ENCODE measurements around the gene HAUS1. TPM values are rescaled to one million over a fixed set of nuclear protein-coding genes. Genes with fewer than 3 reads are reported as not detected.

The HAUS1 gene
- total and polyA plus RNA-seq, 2 of the 8 experiments (the other 6 are each of a cell fraction or from before 2014, with no cell fraction given), result 104 TPM

GRCh38 chr18:46133534-46133933, 29.3 kb downstream of the HAUS1 start (continued):
- TF ChIP-seq USF2 (IDR thresholded peaks at IDR 0.05; ENCODE audit: low read length), result no peak
- no peak for TF ChIP-seq POLR2A (IDR thresholded peaks at IDR 0.05; ENCODE audit: control extremely low read depth in 1 of 2, low read depth in 2 of 2, low read length in 2 of 2)
